Measurements from ENCODE around the gene TENM3. TPM values are rescaled to one million over a fixed set of nuclear protein-coding genes. Genes with fewer than 3 reads are reported as not detected.

The TENM3 gene
- total RNA-seq, 4 donors from 2014 or later = 5.9 to 61.5 (median 24.6) TPM

- Histone ChIP-seq H3K27ac (no peak overlapping the region), H3K9me3 (no peaks in the 10 kb centered on the region), H3K27me3 (no peaks in the 10 kb centered on the region), H3K4me1 (no peaks in the 10 kb centered on the region), H3K4me3 (no peak overlapping the region), H3K36me3 (no peaks in the 10 kb centered on the region)
- no peak for DNase-seq
- intact Hi-C loops (cut with DNase I; ENCODE audit: low total_unique reads) = no loop called here
- TF ChIP-seq CTCF (IDR thresholded peaks at IDR 0.05) (no peak), POLR2A (IDR thresholded peaks at IDR 0.05) (no peak)
These were observed 604.6 kb downstream of the TENM3 start for GRCh38 chr4:182847576-182848450.

GRCh38 chr4:182848685-182849084 is 605.5 kb downstream of the TENM3 start:
- H3K27ac ChIP-seq = no peak overlapping the region
- H3K4me3 ChIP-seq = no peak overlapping the region
- TF ChIP-seq POLR2A (IDR thresholded peaks at IDR 0.05) (no peak), CTCF (IDR thresholded peaks at IDR 0.05) (no peak)
- intact Hi-C loops (cut with DNase I; ENCODE audit: low total_unique reads) = no loop called here
- no peak for DNase-seq
- H3K27me3 ChIP-seq = no peaks in the 10 kb centered on the region
- H3K4me1 ChIP-seq = no peaks in the 10 kb centered on the region
- H3K36me3 ChIP-seq = no peaks in the 10 kb centered on the region
- no peaks in the 10 kb centered on the region for H3K9me3 ChIP-seq

Small RNA genes within 50 kb of the gene (small RNA-seq; reads per million reads assigned to genes)
- gene RN7SKP67 (not detected), gene RNU2-34P (not detected)

All from uterus (tissue), 4 donors.